IPS-15b (cell line): Measurements from ENCODE around the gene PKNOX2.

Experiments used
- H3K27me3 ChIP-seq: one replicate; pipeline ENCODE4 v1.6.1; 2013; ENCODE audit warnings: low read length; ENCODE audit not compliant: control insufficient read depth, insufficient read depth
- H3K36me3 ChIP-seq: one replicate; pipeline ENCODE4 v1.6.1; 2013; ENCODE audit warnings: low read length; ENCODE audit not compliant: control insufficient read depth, insufficient read depth
- H3K4me1 ChIP-seq: one replicate; pipeline ENCODE4 v1.6.1; 2013; ENCODE audit warnings: mild to moderate bottlenecking, low read length; ENCODE audit not compliant: control insufficient read depth, insufficient read depth
- H3K4me3 ChIP-seq: one replicate; pipeline ENCODE4 v1.5.1; 2013; ENCODE audit warnings: low read depth, low read length
- H3K9ac ChIP-seq: one replicate; pipeline ENCODE4 v1.6.1; 2013; ENCODE audit warnings: low read depth, mild to moderate bottlenecking, low read length
- H3K9me3 ChIP-seq: one replicate; pipeline ENCODE4 v1.6.1; 2013; ENCODE audit warnings: mild to moderate bottlenecking, low read length; ENCODE audit not compliant: control insufficient read depth, insufficient read depth

Gene PKNOX2

DNA sequence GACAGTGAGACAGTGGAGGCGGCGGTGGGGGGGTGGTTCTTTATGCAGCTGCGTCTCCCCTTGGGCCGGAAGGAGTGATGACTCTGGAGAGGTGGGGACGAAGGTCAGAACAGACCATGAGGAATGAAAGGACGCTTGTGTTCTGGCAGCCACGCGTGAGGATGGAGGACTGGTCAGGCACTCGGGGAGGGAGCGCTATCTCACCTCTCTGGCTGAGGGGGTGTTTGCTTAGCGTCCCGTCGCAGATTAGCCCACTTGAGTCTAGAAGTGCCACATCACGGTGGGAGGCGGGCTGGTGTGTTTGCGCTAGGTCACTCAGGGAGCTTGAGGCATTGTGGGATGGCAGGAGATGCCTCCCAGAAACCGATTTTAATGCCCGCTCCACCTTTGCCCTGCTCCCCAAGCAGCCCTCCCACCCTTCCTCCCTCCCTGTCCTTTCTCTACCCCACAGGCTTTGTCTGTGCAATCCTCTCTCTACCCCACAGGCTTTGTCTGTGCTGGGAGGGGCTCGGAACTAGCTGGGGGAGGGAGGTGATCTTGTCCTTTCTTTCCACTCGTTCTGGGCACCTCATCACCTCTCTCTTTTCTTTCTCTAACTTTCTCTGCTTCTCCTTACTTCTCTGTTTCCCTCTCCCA lies 97.8 kb downstream of the PKNOX2 start:
- no peaks in the 10 kb centered on the region for H3K36me3 ChIP-seq
- peaks cover 11% of the 10 kb centered on the region for H3K4me1 ChIP-seq
- H3K9ac ChIP-seq: no peak overlapping the region
- peak overlapping the region; percentile 35 for H3K4me3 ChIP-seq
- no peaks in the 10 kb centered on the region for H3K9me3 ChIP-seq
- peaks cover 33% of the 10 kb centered on the region for H3K27me3 ChIP-seq

DNA sequence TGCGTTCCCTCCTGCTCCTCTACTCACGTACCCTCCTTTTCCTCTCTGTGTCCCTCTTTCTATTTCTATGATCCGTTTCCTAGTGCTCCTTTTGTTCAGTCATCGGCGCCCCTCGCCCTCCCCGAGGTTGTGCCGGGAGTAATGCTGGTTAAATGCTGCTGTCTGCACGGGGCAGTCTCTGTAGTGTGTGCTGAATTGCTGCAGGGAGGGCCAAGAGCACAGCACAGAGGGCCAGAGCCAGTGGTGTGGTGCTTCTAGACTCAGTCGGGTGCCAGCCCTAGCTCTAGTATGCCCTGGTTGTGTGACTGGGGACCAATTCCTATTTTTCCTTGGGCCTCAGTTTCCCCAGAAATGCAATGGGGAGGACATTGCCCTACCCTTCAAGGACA lies 98.3 kb downstream of the PKNOX2 start:
- Histone ChIP-seq H3K9ac (no peak overlapping the region), H3K36me3 (no peaks in the 10 kb centered on the region), H3K27me3 (peaks cover 33% of the 10 kb centered on the region), H3K4me1 (peaks cover 11% of the 10 kb centered on the region), H3K9me3 (no peaks in the 10 kb centered on the region), H3K4me3 (peak overlapping the region; percentile 35)

DNA sequence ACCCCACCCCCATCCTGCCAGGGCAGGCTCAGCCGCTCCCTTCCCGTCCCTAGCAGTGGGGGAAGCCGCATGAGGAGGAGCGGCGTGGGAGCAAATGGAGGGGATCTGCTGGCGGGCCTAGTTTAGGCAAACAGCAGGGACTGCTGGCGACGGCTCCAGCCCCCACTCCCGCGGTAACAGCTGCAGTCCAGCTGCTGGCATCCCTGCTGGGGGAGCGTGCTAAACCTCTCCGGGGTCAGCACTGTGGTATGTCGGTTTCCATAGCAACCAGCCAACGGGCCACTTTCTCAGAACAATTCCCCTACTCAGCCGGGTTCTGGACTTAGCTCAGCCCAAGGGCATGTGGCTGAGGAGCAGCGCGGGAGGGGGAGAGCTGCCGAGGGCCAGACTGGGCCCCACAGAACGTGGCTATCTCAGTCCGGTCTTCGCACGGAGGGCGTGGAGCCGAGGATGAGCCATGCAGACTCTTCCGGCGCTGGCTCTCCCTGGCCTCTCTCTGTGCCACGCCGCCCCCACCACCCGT lies 98.8 kb downstream of the PKNOX2 start:
- peaks cover 14% of the 10 kb centered on the region for H3K4me1 ChIP-seq
- peak overlapping the region; percentile 35 for H3K4me3 ChIP-seq
- H3K27me3 ChIP-seq: peaks cover 33% of the 10 kb centered on the region
- no peak overlapping the region for H3K9ac ChIP-seq
- no peaks in the 10 kb centered on the region for H3K36me3 ChIP-seq
- no peaks in the 10 kb centered on the region for H3K9me3 ChIP-seq

DNA sequence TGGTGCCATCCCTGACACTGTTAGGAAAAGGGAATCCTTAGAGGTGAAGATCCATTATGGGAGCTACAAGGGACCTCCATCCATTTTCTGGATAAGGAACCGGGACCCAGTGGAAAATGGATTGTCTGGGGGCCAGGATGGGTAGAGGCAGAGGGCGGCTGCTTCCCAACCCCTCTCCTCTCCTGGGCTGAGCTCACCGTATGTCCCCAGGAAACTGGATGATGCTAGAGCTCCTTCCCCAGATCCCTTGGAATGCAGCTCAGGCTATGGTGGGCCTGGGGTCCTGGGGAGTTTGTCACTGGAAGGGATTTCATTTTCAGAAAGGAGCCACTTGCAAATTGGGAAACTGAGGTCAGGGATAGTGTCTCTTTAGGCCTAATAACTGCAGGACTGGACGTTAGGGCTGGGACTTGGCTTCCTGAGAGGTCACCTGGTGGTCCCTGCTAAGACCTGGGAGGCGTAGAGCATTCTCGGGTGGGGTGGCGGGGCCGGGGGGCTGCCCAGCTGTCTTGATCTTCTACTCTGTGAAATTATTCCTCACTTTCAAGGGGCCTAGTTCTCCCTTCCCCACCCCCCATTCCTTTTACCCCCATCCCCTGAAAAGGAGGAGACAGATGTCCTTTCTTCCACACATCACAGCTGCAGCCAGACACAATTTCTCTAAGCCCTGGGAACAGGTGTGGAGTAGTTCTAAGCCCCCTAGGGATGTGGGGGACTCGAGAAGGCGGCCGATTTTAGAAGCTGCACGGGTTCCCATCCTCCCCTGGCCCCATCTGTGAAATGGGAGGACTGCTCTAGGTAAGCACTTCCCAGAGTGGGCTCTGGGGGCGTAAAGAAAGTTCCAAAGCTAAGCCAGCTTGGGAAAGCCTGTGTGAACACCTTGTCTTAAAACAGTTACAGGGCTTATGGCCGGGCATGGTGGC lies 99.8 kb downstream of the PKNOX2 start:
- H3K9ac ChIP-seq: no peak overlapping the region

DNA sequence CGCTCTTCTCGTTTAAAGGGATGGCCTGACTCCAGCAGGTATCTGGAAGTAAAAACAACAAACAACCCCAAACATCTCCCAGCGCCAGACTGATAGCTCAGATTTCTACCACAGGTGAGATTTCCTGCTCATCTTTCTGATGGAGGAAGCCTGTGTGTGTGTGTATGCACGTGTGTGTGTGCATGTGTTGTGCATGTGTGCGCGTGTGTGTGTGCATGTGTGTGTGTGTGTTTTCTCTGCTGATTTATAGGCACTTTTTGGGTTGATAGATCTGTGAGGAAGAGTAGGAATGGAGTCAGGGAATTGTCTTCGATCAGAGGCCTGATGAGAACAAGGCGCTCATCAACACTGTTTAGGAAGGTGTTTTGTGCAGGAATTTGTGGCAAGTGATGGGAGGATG lies 103.0 kb downstream of the PKNOX2 start:
- H3K27me3 ChIP-seq: peaks cover 15% of the 10 kb centered on the region
- H3K9me3 ChIP-seq: no peaks in the 10 kb centered on the region
- H3K4me3 ChIP-seq: no peak overlapping the region
- peaks cover 7% of the 10 kb centered on the region for H3K4me1 ChIP-seq
- no peak overlapping the region for H3K9ac ChIP-seq
- no peaks in the 10 kb centered on the region for H3K36me3 ChIP-seq

More for the DNA sequence above, 99.8 kb downstream of the PKNOX2 start:
- peaks cover 33% of the 10 kb centered on the region for H3K27me3 ChIP-seq
- H3K4me3 ChIP-seq: peak overlapping the region; percentile 12
- H3K4me1 ChIP-seq: peaks cover 14% of the 10 kb centered on the region
- no peaks in the 10 kb centered on the region for H3K9me3 ChIP-seq
- H3K36me3 ChIP-seq: no peaks in the 10 kb centered on the region

DNA sequence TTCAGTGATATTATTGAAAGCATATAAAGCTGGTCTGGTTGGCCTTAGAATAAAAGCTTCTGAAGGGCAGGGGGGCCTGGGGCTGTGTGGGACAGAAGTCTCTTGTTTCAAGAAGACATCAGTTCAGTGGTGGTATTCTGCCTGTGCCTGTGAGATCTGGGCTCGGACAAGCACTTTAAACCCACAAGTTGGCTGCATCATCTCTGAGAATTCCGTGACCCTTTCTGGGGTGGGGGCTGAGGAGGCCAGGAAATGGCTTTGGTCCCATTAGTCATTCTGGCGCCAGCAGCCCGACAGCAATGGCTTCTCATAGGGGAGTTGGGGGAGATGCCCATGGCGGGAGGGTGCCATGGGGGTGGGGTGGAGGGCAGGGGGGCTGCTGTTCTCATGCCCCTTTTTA lies 104.1 kb downstream of the PKNOX2 start:
- Histone ChIP-seq H3K4me3 (no peak overlapping the region), H3K36me3 (no peaks in the 10 kb centered on the region), H3K27me3 (peaks cover 10% of the 10 kb centered on the region), H3K4me1 (peaks cover 6% of the 10 kb centered on the region), H3K9me3 (no peaks in the 10 kb centered on the region), H3K9ac (no peak overlapping the region)

DNA sequence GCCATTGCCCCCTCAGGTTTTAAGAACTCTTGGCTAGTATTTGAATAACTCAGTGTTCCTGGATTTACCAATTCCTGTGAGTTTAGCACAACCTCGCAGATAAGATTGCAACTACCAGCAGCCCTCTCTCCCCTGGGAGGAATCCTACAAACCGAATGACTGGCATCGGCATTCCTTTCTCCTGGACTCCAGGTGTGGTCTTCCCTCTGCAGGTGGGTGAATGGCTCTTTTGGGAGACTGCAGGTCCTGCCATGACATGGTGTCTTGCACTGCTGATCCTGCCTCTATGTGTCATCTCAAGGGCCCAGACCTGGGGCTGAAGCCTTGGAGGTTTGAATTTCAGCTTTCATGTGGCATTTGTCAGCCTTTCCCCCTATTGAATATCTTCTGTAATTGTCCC lies 105.6 kb downstream of the PKNOX2 start:
- H3K4me1 ChIP-seq: peaks cover 3% of the 10 kb centered on the region
- H3K36me3 ChIP-seq: no peaks in the 10 kb centered on the region
- H3K9me3 ChIP-seq: no peaks in the 10 kb centered on the region
- H3K4me3 ChIP-seq: no peak overlapping the region
- no peak overlapping the region for H3K9ac ChIP-seq
- H3K27me3 ChIP-seq: peaks cover 3% of the 10 kb centered on the region

DNA sequence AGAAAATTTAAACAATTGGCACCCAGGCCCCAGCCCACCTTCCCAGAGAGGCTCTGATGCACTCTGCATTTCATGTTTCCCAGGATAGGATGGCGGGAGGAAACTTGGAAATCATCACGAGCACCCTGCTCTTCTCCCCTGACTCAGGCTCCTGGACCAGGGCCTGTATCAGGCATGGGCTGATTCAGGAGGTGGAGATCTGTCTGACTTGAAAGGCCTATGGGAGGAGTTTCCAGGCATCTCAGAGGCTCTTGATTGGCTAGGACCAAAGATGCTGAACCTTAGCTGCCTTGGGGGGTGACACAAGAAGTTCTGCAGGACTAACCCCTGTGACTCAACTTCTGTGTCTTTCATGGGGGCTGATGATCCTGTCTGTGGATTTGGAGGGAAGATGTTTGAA lies 106.2 kb downstream of the PKNOX2 start:
- Histone ChIP-seq H3K27me3 (no peaks in the 10 kb centered on the region), H3K4me1 (peaks cover 3% of the 10 kb centered on the region), H3K9me3 (no peaks in the 10 kb centered on the region), H3K36me3 (no peaks in the 10 kb centered on the region), H3K9ac (no peak overlapping the region), H3K4me3 (no peak overlapping the region)

DNA sequence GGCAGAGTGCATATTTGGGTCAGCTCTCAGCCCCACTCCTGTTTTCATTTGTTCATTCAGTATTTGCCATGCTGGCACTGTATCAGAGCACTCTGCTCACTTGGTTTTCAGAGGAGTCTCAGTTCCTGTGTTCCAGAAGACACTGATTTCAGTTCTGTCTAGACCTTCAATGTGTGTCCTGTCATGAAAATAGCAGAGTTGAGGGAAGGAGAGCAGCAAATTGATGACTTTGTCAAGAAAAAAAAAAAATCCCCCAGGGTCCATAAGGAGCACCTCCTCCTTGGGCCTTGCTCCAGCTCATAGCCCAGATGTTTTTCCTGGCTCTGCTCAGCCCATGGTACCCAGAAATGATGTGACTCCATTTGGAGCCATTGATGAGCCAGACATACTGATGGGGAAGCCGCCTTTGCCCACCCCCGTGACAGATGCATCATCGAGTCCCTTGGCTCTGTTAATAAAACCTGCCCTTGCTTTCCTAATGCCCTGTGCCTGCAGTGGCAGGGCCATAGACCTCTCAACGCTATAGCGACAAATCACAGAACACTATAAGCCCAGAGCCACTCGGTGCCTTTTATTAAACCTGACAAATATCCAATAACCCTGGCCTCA lies 107.0 kb downstream of the PKNOX2 start:
- Histone ChIP-seq H3K36me3 (no peaks in the 10 kb centered on the region), H3K4me1 (peaks cover 3% of the 10 kb centered on the region), H3K27me3 (no peaks in the 10 kb centered on the region), H3K9me3 (no peaks in the 10 kb centered on the region), H3K4me3 (no peak overlapping the region), H3K9ac (no peak overlapping the region)

DNA sequence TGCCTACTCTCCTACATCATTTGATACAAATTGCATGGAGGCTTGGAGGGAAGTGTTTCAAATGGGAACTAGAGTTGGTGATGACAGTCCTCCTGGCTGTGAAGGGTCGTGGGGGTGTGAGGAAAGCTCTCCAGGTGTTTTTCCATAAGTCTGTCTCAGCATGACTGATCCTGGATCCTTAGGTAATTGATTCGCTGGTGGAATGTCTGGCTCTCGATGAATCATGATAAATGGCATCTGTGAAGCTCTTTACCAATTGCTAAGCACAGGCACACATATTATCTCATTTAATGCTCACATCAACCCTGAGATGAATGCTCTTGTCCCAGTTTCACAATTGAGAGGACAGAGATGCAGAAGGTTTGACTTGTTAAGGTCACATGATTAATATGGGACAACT lies 107.5 kb downstream of the PKNOX2 start:
- no peaks in the 10 kb centered on the region for H3K9me3 ChIP-seq
- H3K27me3 ChIP-seq: no peaks in the 10 kb centered on the region

DNA sequence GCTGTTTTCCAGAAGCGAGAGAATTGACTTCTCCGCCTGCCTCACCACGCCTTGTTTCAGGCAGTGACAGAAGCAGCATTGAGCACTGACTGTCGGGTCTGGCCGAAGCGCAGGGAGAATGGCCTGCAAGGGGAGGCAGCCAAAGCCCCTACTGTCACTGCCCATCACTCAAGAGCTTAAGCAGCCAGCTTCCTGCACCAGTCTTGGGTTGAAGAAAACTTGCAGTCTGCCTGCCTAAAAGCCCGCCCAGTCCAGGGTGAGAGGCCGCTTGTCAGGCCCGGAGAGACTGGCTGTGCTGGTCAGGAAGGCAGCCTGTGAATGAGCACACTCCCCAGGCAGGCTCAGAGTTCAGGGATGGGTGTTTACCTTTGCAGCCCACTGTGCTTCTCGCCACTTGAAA lies 108.3 kb downstream of the PKNOX2 start:
- no peak overlapping the region for H3K4me3 ChIP-seq
- peaks cover 3% of the 10 kb centered on the region for H3K4me1 ChIP-seq
- no peaks in the 10 kb centered on the region for H3K36me3 ChIP-seq
- H3K9ac ChIP-seq: no peak overlapping the region
- no peaks in the 10 kb centered on the region for H3K9me3 ChIP-seq
- H3K27me3 ChIP-seq: no peaks in the 10 kb centered on the region

More for the DNA sequence above, 107.5 kb downstream of the PKNOX2 start:
- peaks cover 3% of the 10 kb centered on the region for H3K4me1 ChIP-seq
- H3K9ac ChIP-seq: no peak overlapping the region
- H3K4me3 ChIP-seq: no peak overlapping the region
- H3K36me3 ChIP-seq: no peaks in the 10 kb centered on the region
